Measurements from ENCODE around the gene VPS36. TPM values are rescaled to one million over a fixed set of nuclear protein-coding genes. Genes with fewer than 3 reads are reported as not detected.

VPS36 gene
- total RNA-seq, 1 donor = 35.8 TPM

DNA sequence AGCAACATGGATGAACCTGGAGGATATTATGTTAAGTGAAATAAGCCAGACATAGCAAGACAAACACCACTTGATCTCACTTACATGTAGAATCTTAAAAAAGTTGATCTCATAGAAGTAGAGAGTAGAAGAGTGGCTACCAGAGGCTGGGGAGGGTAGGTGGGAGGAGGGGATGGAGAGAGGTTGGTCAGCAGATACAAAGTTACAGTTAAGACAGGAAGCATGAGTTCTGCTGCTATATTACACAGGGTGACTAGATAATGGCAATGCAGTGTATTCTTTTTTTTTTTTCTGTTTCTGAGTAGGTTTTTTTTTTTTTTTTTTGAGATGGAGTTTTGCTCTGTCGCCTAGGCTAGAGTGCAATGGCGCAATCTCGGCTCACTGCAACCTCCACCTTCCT, 29.2 kb downstream of the VPS36 start:
- Histone ChIP-seq H2AFZ (ENCODE audit: low read length) (no peak overlapping the region), H3K27ac (ENCODE audit: low read depth, low read length) (no peak overlapping the region), H3K27me3 (ENCODE audit: insufficient read depth, low read length) (no peaks in the 10 kb centered on the region), H3K4me1 (ENCODE audit: insufficient read depth, low read length) (no peaks in the 10 kb centered on the region), H3K79me2 (ENCODE audit: insufficient read depth, low read length) (no peaks in the 10 kb centered on the region), H3K36me3 (ENCODE audit: insufficient read depth, low read length) (peaks cover 53% of the 10 kb centered on the region), H3K4me2 (ENCODE audit: insufficient read depth, low read length) (no peak overlapping the region), H4K20me1 (ENCODE audit: insufficient read depth, low read length) (no peaks in the 10 kb centered on the region), H3K4me3 (ENCODE audit: insufficient read depth, low read length) (no peak overlapping the region), H3K9me3 (ENCODE audit: low read depth, low read length) (no peaks in the 10 kb centered on the region)
- DNase-seq (ENCODE audit: insufficient read length, low spot score, missing footprints) = no peak
- TF ChIP-seq, protein P1, sequence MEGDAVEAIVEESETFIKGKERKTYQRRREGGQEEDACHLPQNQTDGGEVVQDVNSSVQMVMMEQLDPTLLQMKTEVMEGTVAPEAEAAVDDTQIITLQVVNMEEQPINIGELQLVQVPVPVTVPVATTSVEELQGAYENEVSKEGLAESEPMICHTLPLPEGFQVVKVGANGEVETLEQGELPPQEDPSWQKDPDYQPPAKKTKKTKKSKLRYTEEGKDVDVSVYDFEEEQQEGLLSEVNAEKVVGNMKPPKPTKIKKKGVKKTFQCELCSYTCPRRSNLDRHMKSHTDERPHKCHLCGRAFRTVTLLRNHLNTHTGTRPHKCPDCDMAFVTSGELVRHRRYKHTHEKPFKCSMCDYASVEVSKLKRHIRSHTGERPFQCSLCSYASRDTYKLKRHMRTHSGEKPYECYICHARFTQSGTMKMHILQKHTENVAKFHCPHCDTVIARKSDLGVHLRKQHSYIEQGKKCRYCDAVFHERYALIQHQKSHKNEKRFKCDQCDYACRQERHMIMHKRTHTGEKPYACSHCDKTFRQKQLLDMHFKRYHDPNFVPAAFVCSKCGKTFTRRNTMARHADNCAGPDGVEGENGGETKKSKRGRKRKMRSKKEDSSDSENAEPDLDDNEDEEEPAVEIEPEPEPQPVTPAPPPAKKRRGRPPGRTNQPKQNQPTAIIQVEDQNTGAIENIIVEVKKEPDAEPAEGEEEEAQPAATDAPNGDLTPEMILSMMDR (IDR thresholded peaks at IDR 0.05; ENCODE audit: extremely low read depth, low read depth, low read length) = no peak

DNA sequence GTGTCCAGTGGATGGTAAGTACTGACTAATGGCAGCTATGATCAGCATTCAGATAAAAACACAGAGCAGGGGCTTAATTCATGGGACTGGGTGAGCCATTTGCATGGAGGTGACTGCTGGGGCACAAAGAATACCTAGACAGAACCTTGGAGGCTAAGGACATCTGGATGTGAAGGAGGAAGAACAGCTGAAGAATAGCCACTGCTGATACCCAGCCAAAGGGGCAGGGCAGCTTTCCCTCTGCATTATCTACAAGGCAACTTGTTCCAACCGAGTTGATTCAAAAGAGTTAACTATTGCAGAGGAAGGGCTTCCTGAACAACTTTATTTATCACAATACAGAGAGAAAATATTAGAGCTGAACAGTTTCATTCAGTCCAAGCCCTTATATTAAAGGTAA, 31.4 kb downstream of the VPS36 start:
- H2AFZ ChIP-seq (ENCODE audit: low read length) = no peak overlapping the region
- no peak overlapping the region for H3K4me3 ChIP-seq (ENCODE audit: insufficient read depth, low read length)
- peaks cover 4% of the 10 kb centered on the region for H3K79me2 ChIP-seq (ENCODE audit: insufficient read depth, low read length)
- H3K27ac ChIP-seq (ENCODE audit: low read depth, low read length) = peak overlapping the region; percentile 15
- H3K4me1 ChIP-seq (ENCODE audit: insufficient read depth, low read length) = peaks cover 18% of the 10 kb centered on the region
- no peak overlapping the region for H3K4me2 ChIP-seq (ENCODE audit: insufficient read depth, low read length)
- H3K27me3 ChIP-seq (ENCODE audit: insufficient read depth, low read length) = no peaks in the 10 kb centered on the region
- no peaks in the 10 kb centered on the region for H3K9me3 ChIP-seq (ENCODE audit: low read depth, low read length)
- no peaks in the 10 kb centered on the region for H4K20me1 ChIP-seq (ENCODE audit: insufficient read depth, low read length)
- TF ChIP-seq, protein P1 (IDR thresholded peaks at IDR 0.05; ENCODE audit: extremely low read depth, low read depth, low read length) = no peak
- peaks cover 47% of the 10 kb centered on the region for H3K36me3 ChIP-seq (ENCODE audit: insufficient read depth, low read length)
- DNase-seq (ENCODE audit: insufficient read length, low spot score, missing footprints) = no peak

DNA sequence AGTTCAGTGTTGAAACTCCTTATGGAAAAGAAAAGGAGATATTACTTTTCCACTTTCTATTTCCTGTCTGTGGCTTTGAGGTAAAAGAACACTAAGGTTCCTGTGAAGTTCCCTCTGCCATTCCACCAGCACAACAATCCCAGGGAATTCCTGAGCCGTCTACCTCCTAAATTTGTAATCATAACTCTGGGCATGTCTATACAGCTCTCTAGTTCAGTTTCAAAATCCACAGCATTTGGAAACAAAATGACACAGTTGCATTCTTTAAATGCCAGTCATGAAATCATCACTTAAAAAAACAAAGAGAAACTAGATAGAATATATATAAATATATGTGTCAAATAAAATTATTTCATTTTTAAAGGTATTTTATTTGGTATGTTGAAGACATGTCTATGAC, 35.5 kb downstream of the VPS36 start:
- Histone ChIP-seq H3K36me3 (ENCODE audit: insufficient read depth, low read length) (peaks cover 35% of the 10 kb centered on the region), H3K9me3 (ENCODE audit: low read depth, low read length) (no peaks in the 10 kb centered on the region), H3K27me3 (ENCODE audit: insufficient read depth, low read length) (no peaks in the 10 kb centered on the region), H3K27ac (ENCODE audit: low read depth, low read length) (peak overlapping the region; percentile 90), H3K79me2 (ENCODE audit: insufficient read depth, low read length) (peaks cover 9% of the 10 kb centered on the region), H4K20me1 (ENCODE audit: insufficient read depth, low read length) (no peaks in the 10 kb centered on the region), H3K4me3 (ENCODE audit: insufficient read depth, low read length) (no peak overlapping the region), H2AFZ (ENCODE audit: low read length) (no peak overlapping the region), H3K4me1 (ENCODE audit: insufficient read depth, low read length) (peaks cover 46% of the 10 kb centered on the region), H3K4me2 (ENCODE audit: insufficient read depth, low read length) (peak overlapping the region; percentile 38)
- TF ChIP-seq, protein P1 (IDR thresholded peaks at IDR 0.05; ENCODE audit: extremely low read depth, low read depth, low read length) = no peak
- peak; percentile 84 for DNase-seq (ENCODE audit: insufficient read length, low spot score, missing footprints)

DNA sequence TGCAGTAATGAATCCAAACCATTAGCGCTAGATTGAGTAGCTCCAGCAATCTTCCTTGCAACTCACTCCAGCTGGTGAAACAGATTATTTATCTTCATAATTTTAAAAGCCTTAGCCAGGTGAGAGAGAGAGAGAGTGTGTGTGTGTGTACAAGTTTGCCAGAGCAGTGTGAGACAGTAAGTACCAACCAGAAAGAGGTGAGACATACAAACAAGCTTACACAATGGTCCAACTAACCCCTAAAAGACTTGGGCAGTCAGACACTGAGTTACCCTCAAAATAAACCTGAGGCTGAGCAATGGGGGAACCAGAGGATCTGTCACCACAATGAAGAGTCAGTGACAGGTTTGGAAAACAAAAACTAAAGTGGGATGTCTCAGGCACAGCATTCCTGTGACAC, 36.4 kb downstream of the VPS36 start:
- Histone ChIP-seq H4K20me1 (ENCODE audit: insufficient read depth, low read length) (no peaks in the 10 kb centered on the region), H3K4me2 (ENCODE audit: insufficient read depth, low read length) (peak overlapping the region; percentile 38), H3K27me3 (ENCODE audit: insufficient read depth, low read length) (no peaks in the 10 kb centered on the region), H3K79me2 (ENCODE audit: insufficient read depth, low read length) (peaks cover 9% of the 10 kb centered on the region), H3K4me1 (ENCODE audit: insufficient read depth, low read length) (peaks cover 46% of the 10 kb centered on the region), H2AFZ (ENCODE audit: low read length) (no peak overlapping the region), H3K36me3 (ENCODE audit: insufficient read depth, low read length) (peaks cover 35% of the 10 kb centered on the region), H3K4me3 (ENCODE audit: insufficient read depth, low read length) (no peak overlapping the region), H3K27ac (ENCODE audit: low read depth, low read length) (peak overlapping the region; percentile 90), H3K9me3 (ENCODE audit: low read depth, low read length) (no peaks in the 10 kb centered on the region)
- TF ChIP-seq, protein P1 (IDR thresholded peaks at IDR 0.05; ENCODE audit: extremely low read depth, low read depth, low read length) = no peak
- DNase-seq (ENCODE audit: insufficient read length, low spot score, missing footprints) = no peak
